Suprapubic skin (tissue), 4 donors: ENCODE results near the gene SCYL1. TPM values are rescaled to one million over a fixed set of nuclear protein-coding genes. Genes with fewer than 3 reads are reported as not detected.
A peak's percentile ranks its signal among the peaks of the same experiment; 100 is the strongest.

Experiments used
- DNase-seq, 2 donors: peaks; one replicate each; pipeline ENCODE4 v3.0.0-alpha.2; 2019; ENCODE audit warnings: low spot score in 2 of 2
- H3K27ac ChIP-seq: fragments of 200-600 bp; sonication (generic); one replicate; pipeline ENCODE4 v1.5.1; 2019
- H3K27me3 ChIP-seq: fragments of 200-600 bp; sonication (generic); one replicate; pipeline ENCODE4 v1.5.1; 2019
- H3K36me3 ChIP-seq: fragments of 200-600 bp; sonication (generic); one replicate; pipeline ENCODE4 v1.5.1; 2019
- H3K4me1 ChIP-seq: fragments of 200-600 bp; sonication (generic); one replicate; pipeline ENCODE4 v1.5.1; 2019
- H3K4me3 ChIP-seq: fragments of 200-600 bp; sonication (generic); one replicate; pipeline ENCODE4 v1.5.1; 2019; ENCODE audit warnings: mild to moderate bottlenecking
- H3K9me3 ChIP-seq: fragments of 200-600 bp; sonication (generic); one replicate; pipeline ENCODE4 v1.5.1; 2019
- CTCF ChIP-seq, 2 donors: fragments of 200-600 bp in 1 of 2; fragments of 450-650 bp in 1 of 2; sonication (generic) in 1 of 2; IDR thresholded peaks; one replicate each; pipeline ENCODE4 v1.5.1; 2016 to 2019; ENCODE audit warnings: antibody characterized with exemption in 2 of 2, mild to moderate bottlenecking in 1 of 2, moderate library complexity in 1 of 2
- EP300 ChIP-seq: sonication (generic); formaldehyde crosslinking; IDR thresholded peaks from one replicate; pipeline ENCODE4 v1.6.1; 2017; ENCODE audit warnings: antibody characterized with exemption
- POLR2A ChIP-seq, 2 donors: fragments of 450-650 bp; IDR thresholded peaks; one replicate each; pipeline ENCODE4 v1.6.1; 2017; ENCODE audit warnings: antibody characterized with exemption in 2 of 2, mild to moderate bottlenecking in 2 of 2, moderate library complexity in 2 of 2
- POLR2AphosphoS5 ChIP-seq, 3 donors: sonication (generic); formaldehyde crosslinking; IDR thresholded peaks; one replicate each; pipeline ENCODE4 v1.6.1; 2017; ENCODE audit warnings: antibody characterized with exemption in 3 of 3
- WGBS: methylation state at CpG from one replicate; pipeline ENCODE4 v1.1.5; 2018; 5-methylcytosine and 5-hydroxymethylcytosine counted together
- total RNA-seq, 4 donors: library from RNA; depleted of rRNA; stranded (reverse); fragments of >200 nt; gene quantifications; one replicate each; pipeline ENCODE4 v1.1.0, GENCODE V29; 2016

The SCYL1 gene
- total RNA-seq, 4 donors from 2014 or later: 63.2 to 83.6 (median 78.4) TPM

- no peak for DNase-seq
- H3K36me3 ChIP-seq: peaks cover 33% of the 10 kb centered on the region
- H3K27me3 ChIP-seq: no peaks in the 10 kb centered on the region
- H3K9me3 ChIP-seq: no peaks in the 10 kb centered on the region
- TF ChIP-seq POLR2A (IDR thresholded peaks at IDR 0.05) (no peak), CTCF (IDR thresholded peaks at IDR 0.05) (no peak), EP300 (no peak), POLR2AphosphoS5 (IDR thresholded peaks at IDR 0.05) (no peak)
- peak overlapping the region; percentile 99 for H3K27ac ChIP-seq
- 1% methylated on average over 3 of the region's 3 CpGs for WGBS
- H3K4me1 ChIP-seq: peaks cover 35% of the 10 kb centered on the region
- peak overlapping the region; percentile 66 for H3K4me3 ChIP-seq
Observed at GRCh38 chr11:65499713-65500386, 25.0 kb upstream of the SCYL1 start.

GRCh38 chr11:65500387-65501185, 24.3 kb upstream of the SCYL1 start:
- under 1% methylated on average over 20 of the region's 20 CpGs for WGBS
- TF ChIP-seq EP300 (no peak), POLR2AphosphoS5 (IDR thresholded peaks at IDR 0.05) (peak in 2 of 3 donors; percentile 48 to 59), POLR2A (IDR thresholded peaks at IDR 0.05) (peak; percentile 44 to 70)
- DNase-seq: peak in 1 of 2 donors; percentile 68

DNA sequence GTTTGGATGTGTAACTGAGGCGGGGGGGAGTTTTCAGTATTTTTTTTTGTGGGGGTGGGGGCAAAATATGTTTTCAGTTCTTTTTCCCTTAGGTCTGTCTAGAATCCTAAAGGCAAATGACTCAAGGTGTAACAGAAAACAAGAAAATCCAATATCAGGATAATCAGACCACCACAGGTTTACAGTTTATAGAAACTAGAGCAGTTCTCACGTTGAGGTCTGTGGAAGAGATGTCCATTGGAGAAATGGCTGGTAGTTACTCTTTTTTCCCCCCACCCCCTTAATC, 23.8 kb upstream of the SCYL1 start:
- no peak for DNase-seq
- 0% methylated on average over 2 of the region's 2 CpGs for WGBS
- Histone ChIP-seq H3K27me3 (no peaks in the 10 kb centered on the region), H3K9me3 (no peaks in the 10 kb centered on the region), H3K4me1 (peaks cover 36% of the 10 kb centered on the region), H3K4me3 (peak overlapping the region; percentile 66), H3K27ac (peak overlapping the region; percentile 99), H3K36me3 (peaks cover 46% of the 10 kb centered on the region)
- peak in 1 of 2 donors; percentile 45 for TF ChIP-seq POLR2A (IDR thresholded peaks at IDR 0.05)
- TF ChIP-seq EP300: no peak
- no peak for TF ChIP-seq CTCF (IDR thresholded peaks at IDR 0.05)
- TF ChIP-seq POLR2AphosphoS5 (IDR thresholded peaks at IDR 0.05): no peak

More at GRCh38 chr11:65500387-65501185, 24.3 kb upstream of the SCYL1 start:
- peaks cover 40% of the 10 kb centered on the region for H3K36me3 ChIP-seq
- H3K27ac ChIP-seq: peak overlapping the region; percentile 99
- no peaks in the 10 kb centered on the region for H3K27me3 ChIP-seq
- no peaks in the 10 kb centered on the region for H3K9me3 ChIP-seq
- H3K4me1 ChIP-seq: peaks cover 36% of the 10 kb centered on the region
- H3K4me3 ChIP-seq: peak overlapping the region; percentile 66

- peak in 1 of 2 donors; percentile 14 for TF ChIP-seq POLR2A (IDR thresholded peaks at IDR 0.05)
- peak in 1 of 3 donors; percentile 50 for TF ChIP-seq POLR2AphosphoS5 (IDR thresholded peaks at IDR 0.05)
- no peak for TF ChIP-seq EP300
- 0% methylated on average over 3 of the region's 3 CpGs for WGBS
- peak overlapping the region; percentile 99 for H3K27ac ChIP-seq
- H3K27me3 ChIP-seq: no peaks in the 10 kb centered on the region
- peak in 1 of 2 donors; percentile 34 for DNase-seq
- peaks cover 36% of the 10 kb centered on the region for H3K4me1 ChIP-seq
- peaks cover 49% of the 10 kb centered on the region for H3K36me3 ChIP-seq
- no peaks in the 10 kb centered on the region for H3K9me3 ChIP-seq
- peak overlapping the region; percentile 66 for H3K4me3 ChIP-seq
Observed at GRCh38 chr11:65501472-65502273, 23.2 kb upstream of the SCYL1 start.

- H3K36me3 ChIP-seq: peaks cover 49% of the 10 kb centered on the region
- DNase-seq: no peak
- H3K4me1 ChIP-seq: peaks cover 36% of the 10 kb centered on the region
- H3K27ac ChIP-seq: peak overlapping the region; percentile 99
- H3K9me3 ChIP-seq: no peaks in the 10 kb centered on the region
- peak overlapping the region; percentile 66 for H3K4me3 ChIP-seq
- no peak for TF ChIP-seq POLR2A (IDR thresholded peaks at IDR 0.05)
- TF ChIP-seq POLR2AphosphoS5 (IDR thresholded peaks at IDR 0.05): no peak
- TF ChIP-seq EP300: no peak
- TF ChIP-seq CTCF (IDR thresholded peaks at IDR 0.05): no peak
- no peaks in the 10 kb centered on the region for H3K27me3 ChIP-seq
Observed at GRCh38 chr11:65502274-65502554, 22.7 kb upstream of the SCYL1 start.
